Testis (tissue), 3 donors: ENCODE data around the gene PHTF1. TPM values are rescaled to one million over a fixed set of nuclear protein-coding genes. Genes with fewer than 3 reads are reported as not detected.

Experiments used
- DNase-seq: peaks from one replicate; pipeline ENCODE4 v3.0.0-alpha.2; 2019
- H3K27ac ChIP-seq, 2 donors: fragments of 200-600 bp; sonication (generic); one replicate each; pipeline ENCODE4 v1.5.1; 2019
- H3K27me3 ChIP-seq: fragments of 200-600 bp; sonication (generic); one replicate; pipeline ENCODE4 v1.5.1; 2019
- H3K36me3 ChIP-seq: fragments of 200-600 bp; sonication (generic); one replicate; pipeline ENCODE4 v1.5.1; 2017; ENCODE audit warnings: low read depth; ENCODE audit errors: missing control alignments
- H3K4me1 ChIP-seq: fragments of 200-600 bp; sonication (generic); one replicate; pipeline ENCODE4 v1.5.1; 2019
- H3K4me3 ChIP-seq, 2 donors: fragments of 200-600 bp; sonication (generic); one replicate each; pipeline ENCODE4 v1.5.1; 2017 to 2019
- H3K9me3 ChIP-seq: fragments of 200-600 bp; sonication (generic); one replicate; pipeline ENCODE4 v1.5.1; 2017
- POLR2A ChIP-seq: fragments of 450-650 bp; IDR thresholded peaks from one replicate; pipeline ENCODE4 v1.6.1; 2017; ENCODE audit warnings: antibody characterized with exemption, mild to moderate bottlenecking, moderate library complexity
- WGBS, 2 donors: methylation state at CpG; one replicate each; pipeline ENCODE4 v1.1.5; 2018; 5-methylcytosine and 5-hydroxymethylcytosine counted together
- intact Hi-C: fragments of 100-400 bp; cut with DNase I; formaldehyde crosslinking; loops from one replicate; pipeline ENCODE4 v1.15.1; 2023; ENCODE audit warnings: low total_unique reads
- polyA plus RNA-seq: library from polyadenylated mRNA; stranded (reverse); fragments of 350-450 nt; fragmentation: Illumina TruSeq; extraction: RNeasy Lipid Tissue Mini Kit (QIAGEN cat#74804); gene quantifications from one replicate; pipeline ENCODE4 v1.2.3, GENCODE V29; 2014; ENCODE audit warnings: low read depth, low replicate concordance; ENCODE audit not compliant: insufficient read depth
- total RNA-seq, 2 donors: library from RNA; depleted of rRNA; stranded (reverse); fragments of >200 nt; gene quantifications; one replicate each; pipeline ENCODE4 v1.2.3, GENCODE V29; 2016
- TF ChIP-seq, protein P1 (sequence below), 3 experiments: fragments of 450-650 bp in 2 of 3; fragments of 200-600 bp in 1 of 3; sonication (generic) in 1 of 3; IDR thresholded peaks; one replicate each; pipeline ENCODE4 v1.5.1; 2016 to 2019; ENCODE audit warnings: antibody characterized with exemption in 3 of 3, mild to moderate bottlenecking in 2 of 3, moderate library complexity in 1 of 3

Gene PHTF1
- total and polyA plus RNA-seq, 3 donors from 2014 or later = 29.2 to 61.7 (median 46.4) TPM

GRCh38 chr1:113666126-113666525 is 93.2 kb downstream of the PHTF1 start:
- TF ChIP-seq POLR2A = no peak
- TF ChIP-seq, protein P1, sequence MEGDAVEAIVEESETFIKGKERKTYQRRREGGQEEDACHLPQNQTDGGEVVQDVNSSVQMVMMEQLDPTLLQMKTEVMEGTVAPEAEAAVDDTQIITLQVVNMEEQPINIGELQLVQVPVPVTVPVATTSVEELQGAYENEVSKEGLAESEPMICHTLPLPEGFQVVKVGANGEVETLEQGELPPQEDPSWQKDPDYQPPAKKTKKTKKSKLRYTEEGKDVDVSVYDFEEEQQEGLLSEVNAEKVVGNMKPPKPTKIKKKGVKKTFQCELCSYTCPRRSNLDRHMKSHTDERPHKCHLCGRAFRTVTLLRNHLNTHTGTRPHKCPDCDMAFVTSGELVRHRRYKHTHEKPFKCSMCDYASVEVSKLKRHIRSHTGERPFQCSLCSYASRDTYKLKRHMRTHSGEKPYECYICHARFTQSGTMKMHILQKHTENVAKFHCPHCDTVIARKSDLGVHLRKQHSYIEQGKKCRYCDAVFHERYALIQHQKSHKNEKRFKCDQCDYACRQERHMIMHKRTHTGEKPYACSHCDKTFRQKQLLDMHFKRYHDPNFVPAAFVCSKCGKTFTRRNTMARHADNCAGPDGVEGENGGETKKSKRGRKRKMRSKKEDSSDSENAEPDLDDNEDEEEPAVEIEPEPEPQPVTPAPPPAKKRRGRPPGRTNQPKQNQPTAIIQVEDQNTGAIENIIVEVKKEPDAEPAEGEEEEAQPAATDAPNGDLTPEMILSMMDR (IDR thresholded peaks at IDR 0.05) = no peak
- no peaks in the 10 kb centered on the region for H3K9me3 ChIP-seq
- intact Hi-C loops = no loop called here
- 89 to 98% methylated on average over 2 of the region's 2 CpGs for WGBS, 2 donors
- no peak overlapping the region for H3K4me3 ChIP-seq
- H3K36me3 ChIP-seq = no peaks in the 10 kb centered on the region
- H3K27ac ChIP-seq = no peak overlapping the region
- no peaks in the 10 kb centered on the region for H3K27me3 ChIP-seq
- DNase-seq = no peak
- H3K4me1 ChIP-seq = no peaks in the 10 kb centered on the region

DNA sequence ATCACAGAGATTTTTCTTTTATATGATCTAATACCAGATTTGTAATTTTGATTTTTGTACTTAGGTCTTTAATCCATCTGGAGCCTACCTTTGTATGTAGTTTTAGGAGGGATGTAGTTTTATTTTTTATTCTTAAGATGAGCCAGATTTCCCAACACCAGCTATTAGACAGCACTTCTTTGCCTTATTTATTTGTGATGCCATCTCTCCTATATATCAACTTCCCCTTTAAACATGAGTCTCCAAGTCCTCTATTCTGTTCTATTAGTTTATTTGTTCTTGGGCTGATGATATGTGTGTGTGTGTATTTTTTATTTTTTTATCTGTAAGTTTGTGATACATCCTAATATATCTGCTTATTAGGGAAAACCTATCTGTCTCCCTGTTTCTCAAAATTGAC is 94.2 kb downstream of the PHTF1 start:
- Histone ChIP-seq H3K4me1 (no peaks in the 10 kb centered on the region), H3K27me3 (no peaks in the 10 kb centered on the region), H3K36me3 (no peaks in the 10 kb centered on the region), H3K27ac (no peak overlapping the region), H3K4me3 (no peak overlapping the region), H3K9me3 (no peaks in the 10 kb centered on the region)
- DNase-seq = no peak
- TF ChIP-seq, protein P1 (IDR thresholded peaks at IDR 0.05) = no peak
- no peak for TF ChIP-seq POLR2A
- intact Hi-C loops = no loop called here

DNA sequence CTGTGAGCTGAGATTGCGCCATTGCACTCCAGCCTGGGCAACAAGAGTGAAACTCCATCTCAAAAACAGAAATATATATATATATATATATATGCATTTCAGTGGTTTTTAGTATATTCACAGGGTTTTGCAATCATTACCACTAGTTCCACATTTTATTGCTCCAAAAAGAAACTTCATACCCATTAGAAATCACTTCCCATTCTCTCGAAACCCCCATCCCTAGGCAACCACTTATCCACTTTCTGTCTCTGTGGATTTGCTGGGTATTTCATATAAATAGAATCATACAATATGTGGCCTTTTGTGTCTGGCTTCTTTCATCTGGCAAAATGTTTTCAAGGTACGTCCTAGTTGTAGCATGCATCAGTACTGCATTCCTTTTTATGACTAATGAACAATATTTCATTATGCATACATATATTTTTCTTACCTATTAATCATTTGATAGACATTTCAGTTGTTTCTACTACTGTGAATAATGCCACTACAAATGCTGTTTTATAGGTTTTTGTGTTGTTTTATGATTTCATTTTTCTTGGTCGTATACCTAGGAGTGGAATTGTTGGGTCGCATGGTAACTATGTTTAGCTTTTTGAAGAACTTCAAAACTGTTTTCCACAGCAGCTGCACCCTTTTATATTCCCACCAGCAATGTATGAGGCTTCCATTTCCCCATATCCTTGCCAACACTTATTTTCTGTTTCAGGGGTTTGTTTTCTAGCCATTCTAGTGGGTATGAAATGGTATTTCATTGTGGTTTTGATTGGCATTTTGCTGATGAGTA is 95.9 kb downstream of the PHTF1 start:
- no peak overlapping the region for H3K27ac ChIP-seq
- TF ChIP-seq POLR2A = no peak
- TF ChIP-seq, protein P1 (IDR thresholded peaks at IDR 0.05) = no peak
- 92 to 93% methylated on average over 5 of the region's 5 CpGs for WGBS, 2 donors

GRCh38 chr1:113662101-113662500 is 97.2 kb downstream of the PHTF1 start:
- Histone ChIP-seq H3K9me3 (no peaks in the 10 kb centered on the region), H3K36me3 (no peaks in the 10 kb centered on the region), H3K27ac (no peak overlapping the region), H3K4me1 (no peaks in the 10 kb centered on the region), H3K4me3 (no peak overlapping the region), H3K27me3 (no peaks in the 10 kb centered on the region)
- 92 to 97% methylated on average over 1 of the region's 1 CpG for WGBS, 2 donors
- TF ChIP-seq, protein P1 (IDR thresholded peaks at IDR 0.05) = no peak
- no peak for TF ChIP-seq POLR2A
- no peak for DNase-seq
- intact Hi-C loops = no loop called here

More for the DNA sequence above, 95.9 kb downstream of the PHTF1 start:
- Histone ChIP-seq H3K9me3 (no peaks in the 10 kb centered on the region), H3K4me3 (no peak overlapping the region), H3K36me3 (no peaks in the 10 kb centered on the region), H3K27me3 (no peaks in the 10 kb centered on the region), H3K4me1 (no peaks in the 10 kb centered on the region)
- intact Hi-C loops = no loop called here
- DNase-seq = no peak

- Histone ChIP-seq H3K4me3 (no peak overlapping the region), H3K27me3 (no peaks in the 10 kb centered on the region), H3K27ac (no peak overlapping the region), H3K36me3 (no peaks in the 10 kb centered on the region), H3K4me1 (no peaks in the 10 kb centered on the region), H3K9me3 (no peaks in the 10 kb centered on the region)
- intact Hi-C loops = no loop called here
- TF ChIP-seq, protein P1 (IDR thresholded peaks at IDR 0.05) = no peak
- no peak for TF ChIP-seq POLR2A
- WGBS, 2 donors = 77 to 78% methylated on average over 3 of the region's 3 CpGs
- DNase-seq = no peak
Observed at GRCh38 chr1:113660088-113660487, 99.2 kb downstream of the PHTF1 start.
